ENCODE data around the gene DDX18.

The DDX18 gene

GRCh38 chr2:117835990-117836760 lies 21.7 kb downstream of the DDX18 start:
- peak; percentile 52 for DNase-seq

GRCh38 chr2:117845304-117845703 lies 30.8 kb downstream of the DDX18 start:
- no peak for DNase-seq

- DNase-seq: no peak
These were observed 35.5 kb downstream of the DDX18 start for GRCh38 chr2:117850015-117850414.

GRCh38 chr2:117850461-117850860 lies 36.0 kb downstream of the DDX18 start:
- DNase-seq: no peak

GRCh38 chr2:117851969-117852368 lies 37.5 kb downstream of the DDX18 start:
- DNase-seq: no peak

- DNase-seq: no peak
These were observed 38.8 kb downstream of the DDX18 start for GRCh38 chr2:117853316-117853715.

- DNase-seq: peak; percentile 25
These were observed 39.4 kb downstream of the DDX18 start for GRCh38 chr2:117853873-117854272.

GRCh38 chr2:117854610-117855009 lies 40.1 kb downstream of the DDX18 start:
- DNase-seq: no peak

- DNase-seq: no peak
These were observed 41.4 kb downstream of the DDX18 start for GRCh38 chr2:117855886-117856285.

- DNase-seq: no peak
These were observed 42.1 kb downstream of the DDX18 start for GRCh38 chr2:117856415-117857210.

GRCh38 chr2:117858336-117858735 lies 43.8 kb downstream of the DDX18 start:
- no peak for DNase-seq

GRCh38 chr2:117858892-117859531 lies 44.5 kb downstream of the DDX18 start:
- no peak for DNase-seq

- no peak for DNase-seq
These were observed 45.0 kb downstream of the DDX18 start for GRCh38 chr2:117859532-117859911.

GRCh38 chr2:117859924-117860647 lies 45.6 kb downstream of the DDX18 start:
- DNase-seq: no peak

- DNase-seq: no peak
These were observed 48.0 kb downstream of the DDX18 start for GRCh38 chr2:117862459-117862858.

GRCh38 chr2:117875786-117876185 lies 61.3 kb downstream of the DDX18 start:
- no peak for DNase-seq

GRCh38 chr2:117879003-117879402 lies 64.5 kb downstream of the DDX18 start:
- no peak for DNase-seq
